Measurements from ENCODE around the gene MSMP.

Gene MSMP

GRCh38 chr9:35754264-35754663 is at the start of gene MSMP:
MSMP (minus strand) TSS chr9:35754276; CDS start chr9:35754129, 147 bp downstream.
- DNase-seq (ENCODE audit: low spot score): no peak

GRCh38 chr9:35801328-35802128 is 47.5 kb upstream of the MSMP start:
- no peak for DNase-seq (ENCODE audit: low spot score)

- DNase-seq (ENCODE audit: low spot score): no peak
Observed at GRCh38 chr9:35800530-35800929, 46.5 kb upstream of the MSMP start.

- DNase-seq (ENCODE audit: low spot score): no peak
Observed at GRCh38 chr9:35798658-35799374, 44.7 kb upstream of the MSMP start.

- DNase-seq (ENCODE audit: low spot score): no peak
Observed at GRCh38 chr9:35797311-35798109, 43.4 kb upstream of the MSMP start.

GRCh38 chr9:35795695-35796094 is 41.6 kb upstream of the MSMP start:
- DNase-seq (ENCODE audit: low spot score): no peak

- no peak for DNase-seq (ENCODE audit: low spot score)
Observed at GRCh38 chr9:35793461-35793860, 39.4 kb upstream of the MSMP start.

- no peak for DNase-seq (ENCODE audit: low spot score)
Observed at GRCh38 chr9:35792826-35793225, 38.8 kb upstream of the MSMP start.

- DNase-seq (ENCODE audit: low spot score): no peak
Observed at GRCh38 chr9:35792024-35792813, 38.1 kb upstream of the MSMP start.

- DNase-seq (ENCODE audit: low spot score): no peak
Observed at GRCh38 chr9:35791297-35791921, 37.3 kb upstream of the MSMP start, which contains the start of gene NPR2. NPR2 (plus strand) TSS chr9:35791591; CDS start chr9:35792409, 818 bp downstream.

- DNase-seq (ENCODE audit: low spot score): peak; percentile 76
Observed at GRCh38 chr9:35790385-35791296, 36.6 kb upstream of the MSMP start.

- no peak for DNase-seq (ENCODE audit: low spot score)
Observed at GRCh38 chr9:35790025-35790384, 35.9 kb upstream of the MSMP start.

- peak; percentile 17 for DNase-seq (ENCODE audit: low spot score)
Observed at GRCh38 chr9:35789541-35789940, 35.5 kb upstream of the MSMP start.

- DNase-seq (ENCODE audit: low spot score): no peak
Observed at GRCh38 chr9:35783418-35783817, 29.3 kb upstream of the MSMP start.

- DNase-seq (ENCODE audit: low spot score): no peak
Observed at GRCh38 chr9:35781066-35781465, 27.0 kb upstream of the MSMP start.

GRCh38 chr9:35778496-35778895 is 24.4 kb upstream of the MSMP start:
- no peak for DNase-seq (ENCODE audit: low spot score)

- DNase-seq (ENCODE audit: low spot score): peak; percentile 63
Observed at GRCh38 chr9:35776018-35776417, 21.9 kb upstream of the MSMP start.

- no peak for DNase-seq (ENCODE audit: low spot score)
Observed at GRCh38 chr9:35774907-35775635, 21.0 kb upstream of the MSMP start.

GRCh38 chr9:35771943-35772342 is 17.9 kb upstream of the MSMP start:
- no peak for DNase-seq (ENCODE audit: low spot score)

- no peak for DNase-seq (ENCODE audit: low spot score)
Observed at GRCh38 chr9:35771534-35771933, 17.5 kb upstream of the MSMP start.
